ENCODE results near the gene CARM1.

GRCh38 chr19:10964903-10965302, 93.5 kb downstream of the CARM1 start:
- no peak for TF ChIP-seq CTCF (conservative IDR thresholded peaks at IDR 0.05)
- no peak for TF ChIP-seq EZH2 (IDR thresholded peaks at IDR 0.05; ENCODE audit: low read depth)
